ENCODE measurements around the gene YTHDC2.
A peak's percentile ranks its signal among the peaks of the same experiment; 100 is the strongest.

YTHDC2 gene

GRCh38 chr5:113520429-113520828, 6.9 kb downstream of the YTHDC2 start:
- DNase-seq (ENCODE audit: low read depth): no peak

- DNase-seq (ENCODE audit: low read depth): no peak
These were observed 7.4 kb downstream of the YTHDC2 start for GRCh38 chr5:113520899-113521298.

GRCh38 chr5:113523168-113523567, 9.7 kb downstream of the YTHDC2 start:
- no peak for DNase-seq (ENCODE audit: low read depth)

GRCh38 chr5:113524927-113525326, 11.4 kb downstream of the YTHDC2 start:
- DNase-seq (ENCODE audit: low read depth): no peak

- DNase-seq (ENCODE audit: low read depth): no peak
These were observed 12.9 kb downstream of the YTHDC2 start for GRCh38 chr5:113526421-113526820.

GRCh38 chr5:113527746-113528145, 14.3 kb downstream of the YTHDC2 start:
- no peak for DNase-seq (ENCODE audit: low read depth)

- no peak for DNase-seq (ENCODE audit: low read depth)
These were observed 18.1 kb downstream of the YTHDC2 start for GRCh38 chr5:113531481-113532159.

GRCh38 chr5:113538313-113538712, 24.8 kb downstream of the YTHDC2 start:
- DNase-seq (ENCODE audit: low read depth): no peak

- peak; percentile 31 for DNase-seq (ENCODE audit: low read depth)
These were observed 33.2 kb downstream of the YTHDC2 start for GRCh38 chr5:113546703-113547183.

GRCh38 chr5:113548396-113548795, 34.9 kb downstream of the YTHDC2 start:
- no peak for DNase-seq (ENCODE audit: low read depth)

GRCh38 chr5:113552137-113552536, 38.6 kb downstream of the YTHDC2 start:
- DNase-seq (ENCODE audit: low read depth): no peak

GRCh38 chr5:113552620-113553019, 39.1 kb downstream of the YTHDC2 start:
- DNase-seq (ENCODE audit: low read depth): no peak

- no peak for DNase-seq (ENCODE audit: low read depth)
These were observed 49.4 kb downstream of the YTHDC2 start for GRCh38 chr5:113562828-113563400.

GRCh38 chr5:113569396-113569795, 55.9 kb downstream of the YTHDC2 start:
- DNase-seq (ENCODE audit: low read depth): no peak

- no peak for DNase-seq (ENCODE audit: low read depth)
These were observed 59.2 kb downstream of the YTHDC2 start for GRCh38 chr5:113572716-113573115.

- peak; percentile 44 for DNase-seq (ENCODE audit: low read depth)
These were observed 60.9 kb downstream of the YTHDC2 start for GRCh38 chr5:113574417-113574816.

GRCh38 chr5:113575074-113575473, 61.6 kb downstream of the YTHDC2 start:
- DNase-seq (ENCODE audit: low read depth): no peak

- DNase-seq (ENCODE audit: low read depth): no peak
These were observed 64.6 kb downstream of the YTHDC2 start for GRCh38 chr5:113578091-113578490.

- DNase-seq (ENCODE audit: low read depth): no peak
These were observed 67.9 kb downstream of the YTHDC2 start for GRCh38 chr5:113581388-113581787.

- DNase-seq (ENCODE audit: low read depth): no peak
These were observed 84.7 kb downstream of the YTHDC2 start for GRCh38 chr5:113598150-113598549.

- DNase-seq (ENCODE audit: low read depth): no peak
These were observed 85.4 kb downstream of the YTHDC2 start for GRCh38 chr5:113598926-113599325.

GRCh38 chr5:113600255-113600905, 86.9 kb downstream of the YTHDC2 start:
- DNase-seq (ENCODE audit: low read depth): no peak

GRCh38 chr5:113601423-113601822, 87.9 kb downstream of the YTHDC2 start:
- DNase-seq (ENCODE audit: low read depth): no peak

Data from GM04503 (cell line).